ENCODE data around the gene TTR.

GRCh38 chr18:31586616-31587015 is 5.1 kb upstream of the TTR start:
- TF ChIP-seq CTCF (IDR thresholded peaks at IDR 0.05) (no peak), POLR2A (IDR thresholded peaks at IDR 0.05) (no peak)
